Right lung (tissue), 5 donors: Measurements from ENCODE around the gene GRK3. TPM values are rescaled to one million over a fixed set of nuclear protein-coding genes. Genes with fewer than 3 reads are reported as not detected.

Experiments
- DNase-seq, 2 donors: peaks; one replicate each; pipeline ENCODE4 v3.0.0-alpha.2; 2013
- polyA plus RNA-seq, 5 donors: library from polyadenylated mRNA; unstranded; fragments of 120-200 nt; gene quantifications; one replicate each; pipeline versions ENCODE4 v1.2.1 to v1.2.3, GENCODE V29; 2013; ENCODE audit warnings: inconsistent platforms in 1 of 5, low replicate concordance in 1 of 5; ENCODE audit not compliant: insufficient read length in 5 of 5, insufficient read depth in 1 of 5

The GRK3 gene
- polyA plus RNA-seq, 5 donors, result 14.2 to 25.3 (median 20.4) TPM

DNA sequence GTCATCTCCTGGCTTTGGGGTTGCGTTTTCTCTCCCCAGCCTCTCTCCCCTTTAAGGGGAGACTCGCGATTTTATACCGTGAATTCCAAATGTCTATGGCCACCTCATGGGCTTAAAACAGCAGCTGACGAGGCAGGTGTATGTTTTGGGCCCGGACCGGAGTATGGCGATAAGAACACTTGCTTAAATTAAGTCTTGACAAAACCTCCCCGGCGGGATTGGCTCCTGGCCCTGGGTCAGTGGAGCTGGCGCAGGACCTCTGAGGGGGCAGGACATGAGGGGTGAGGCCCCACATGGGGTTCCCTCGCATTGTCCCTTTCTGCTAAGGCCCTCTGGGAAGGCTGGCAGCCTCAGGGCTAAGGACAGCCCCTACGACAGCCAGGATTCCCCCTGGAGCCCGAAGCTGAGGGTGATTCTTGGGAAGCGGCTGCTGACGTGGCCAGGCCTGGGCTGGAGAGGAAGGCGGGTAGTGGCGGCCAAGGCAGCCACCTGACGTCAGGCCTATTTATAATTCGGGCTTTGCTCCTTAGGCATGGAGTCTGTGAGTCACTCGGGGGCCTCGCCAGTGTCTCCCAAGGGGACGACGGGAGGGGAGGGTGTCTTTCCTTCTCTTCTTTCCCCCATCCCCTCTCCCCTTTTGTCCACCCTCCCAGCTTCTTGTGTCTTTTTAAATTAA is 190.2 kb downstream of the GRK3 start:
- no peak for DNase-seq

DNA sequence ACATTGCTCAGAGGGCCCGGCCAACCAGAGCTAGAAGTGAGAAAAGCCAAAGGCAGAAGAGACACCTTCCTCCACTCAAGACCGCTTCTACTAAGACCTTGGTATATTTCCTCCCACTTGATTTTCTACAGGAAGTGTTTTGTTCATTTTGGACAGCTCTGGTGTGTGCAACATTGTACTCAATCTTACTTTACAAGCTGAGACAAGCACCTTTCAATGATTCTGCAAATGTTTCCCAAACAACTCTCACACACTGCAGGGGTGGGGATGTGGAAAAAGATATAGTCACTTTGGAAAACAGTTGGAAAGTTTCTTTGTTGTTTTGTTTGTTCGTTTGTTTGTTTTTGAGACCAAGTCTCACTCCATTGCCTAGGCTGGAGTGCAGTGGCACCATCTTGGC is 193.2 kb downstream of the GRK3 start:
- DNase-seq, result no peak

DNA sequence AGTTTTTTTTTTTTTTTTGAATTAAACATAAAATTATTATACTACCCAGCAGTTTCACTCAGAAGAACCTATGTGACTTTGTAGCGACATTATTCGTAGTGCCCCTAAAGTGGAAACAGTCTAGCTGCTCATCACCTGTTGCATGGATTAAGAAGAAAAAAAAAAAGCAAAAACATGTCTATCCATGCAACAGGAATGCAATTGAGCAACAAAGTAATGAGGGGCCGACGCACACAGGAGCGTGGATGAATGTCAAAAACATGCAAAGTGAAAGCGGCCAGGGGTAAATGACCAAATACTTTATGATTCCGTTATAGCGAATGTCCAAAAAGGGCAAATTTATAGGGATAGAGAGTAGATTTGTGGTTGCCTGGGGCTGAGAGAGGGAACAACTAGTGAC is 193.8 kb downstream of the GRK3 start:
- DNase-seq, result no peak

DNA sequence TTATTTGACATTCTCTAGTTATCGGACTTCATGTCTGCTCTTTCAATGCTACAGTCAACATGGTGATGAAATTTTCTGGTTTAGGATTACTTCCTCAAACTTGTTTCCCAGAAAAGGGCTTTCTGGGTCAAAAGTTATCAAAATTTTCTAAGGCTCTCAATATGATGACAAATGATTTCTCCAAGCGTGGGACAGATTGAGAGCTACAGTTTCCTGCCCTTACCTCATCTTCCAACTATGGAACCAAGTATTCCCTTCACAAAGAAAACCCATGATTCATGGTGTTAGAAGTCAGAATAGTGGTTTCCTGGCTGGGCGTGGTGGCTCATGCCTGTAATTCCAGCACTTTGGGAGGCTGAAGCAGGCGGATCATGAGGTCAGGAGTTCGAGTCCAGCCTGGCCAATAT is 195.4 kb downstream of the GRK3 start:
- peak in 1 of 2 donors; percentile 15 for DNase-seq

DNA sequence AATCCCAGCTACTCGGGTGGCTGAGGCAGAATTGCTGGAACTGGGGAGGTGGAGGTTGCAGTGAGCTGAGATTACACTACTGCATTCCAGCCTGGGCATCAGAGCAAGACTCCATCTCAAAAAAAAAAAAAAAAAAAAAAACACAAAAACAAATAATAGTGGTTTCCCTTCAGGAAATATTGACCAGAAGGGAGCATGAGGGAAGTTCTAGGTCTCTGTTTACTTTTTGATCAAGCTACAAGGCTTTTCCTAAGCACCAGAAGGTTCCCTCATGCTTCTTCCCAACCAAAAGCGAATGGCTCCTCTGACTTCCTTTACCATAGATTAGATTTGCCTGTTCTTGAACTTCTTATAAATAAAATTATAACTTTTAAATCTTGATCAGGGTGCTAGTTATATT is 195.8 kb downstream of the GRK3 start:
- DNase-seq, result no peak

DNA sequence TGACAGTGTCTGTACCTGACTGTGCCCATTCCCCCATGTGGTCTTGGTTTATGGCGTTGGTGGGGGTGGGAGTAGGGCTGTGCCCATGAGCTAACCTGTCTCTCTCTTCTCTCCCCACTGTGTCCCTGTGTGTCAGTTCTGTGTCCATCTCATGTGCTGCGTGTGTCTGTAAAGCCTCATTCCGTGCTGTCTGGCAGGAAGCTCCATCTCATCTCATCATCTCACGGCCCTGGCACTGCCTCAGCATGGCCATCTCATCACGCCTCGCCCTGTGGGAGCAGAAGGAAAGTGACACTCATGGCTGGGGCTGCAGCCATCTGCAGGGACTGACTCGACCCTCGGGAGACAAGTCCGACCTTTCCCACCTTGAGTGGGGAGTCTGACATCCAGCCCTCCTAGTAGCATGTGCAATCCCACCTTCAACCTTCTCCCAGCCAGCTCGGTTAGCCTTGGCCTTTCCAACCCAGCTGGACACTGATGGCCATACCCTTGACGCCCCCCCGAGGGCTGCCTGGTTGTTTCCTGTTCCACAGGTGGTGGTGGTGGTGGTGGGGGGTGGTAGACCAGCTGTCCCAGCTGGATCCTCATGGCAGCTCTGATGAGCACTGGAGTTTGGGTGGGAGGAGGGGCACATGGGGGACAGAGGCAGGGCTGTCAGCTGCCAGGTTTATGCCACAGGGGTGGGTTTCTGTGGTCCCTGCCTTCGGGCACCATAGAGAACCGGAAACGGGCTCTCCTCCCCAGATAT is 196.5 kb downstream of the GRK3 start:
- DNase-seq, result no peak

DNA sequence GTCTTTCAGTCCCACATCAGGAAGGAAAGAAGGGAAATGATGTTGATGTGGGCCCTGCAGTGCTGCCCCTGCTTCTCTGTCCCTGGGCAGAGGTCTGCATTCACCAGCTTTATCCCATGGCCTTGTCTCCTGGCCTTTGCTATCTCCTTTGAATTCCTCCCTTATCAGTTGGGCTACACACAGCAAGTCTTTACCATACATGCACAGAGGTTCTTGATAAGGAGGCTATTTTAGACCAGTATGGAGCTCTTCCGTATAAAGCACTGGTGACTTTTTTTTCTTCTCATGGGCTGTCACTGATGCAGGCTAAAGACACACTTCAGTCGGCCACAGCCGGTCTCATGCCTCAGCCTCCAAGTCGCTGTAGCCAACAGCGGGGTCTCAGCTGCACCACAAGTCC is 197.7 kb downstream of the GRK3 start:
- no peak for DNase-seq

DNA sequence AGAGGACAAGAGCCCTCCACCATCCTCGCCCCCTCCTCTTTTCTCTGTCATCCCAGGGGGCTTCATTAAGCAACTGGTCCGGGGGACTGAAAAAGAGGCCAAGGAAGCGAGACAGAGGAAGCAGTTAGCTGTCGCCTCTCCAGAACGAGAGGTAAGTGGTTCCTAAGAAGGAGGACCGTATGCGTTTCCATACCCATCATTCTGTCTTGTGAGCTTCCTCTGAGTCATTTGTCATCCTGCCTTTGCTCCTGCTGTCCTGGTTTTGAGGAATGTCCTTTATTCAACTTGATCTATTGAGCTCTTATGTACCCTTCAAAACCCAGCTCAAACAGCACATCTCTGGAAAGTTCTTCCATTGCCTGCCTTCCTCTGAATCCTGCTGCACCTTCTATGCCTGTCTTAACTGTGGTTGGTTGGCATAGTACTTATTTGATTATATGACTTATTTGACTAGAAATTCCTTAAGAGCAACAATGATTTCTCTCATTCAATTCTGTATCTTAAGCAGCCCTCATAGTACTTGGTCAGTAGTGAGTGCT is 198.8 kb downstream of the GRK3 start:
- no peak for DNase-seq

DNA sequence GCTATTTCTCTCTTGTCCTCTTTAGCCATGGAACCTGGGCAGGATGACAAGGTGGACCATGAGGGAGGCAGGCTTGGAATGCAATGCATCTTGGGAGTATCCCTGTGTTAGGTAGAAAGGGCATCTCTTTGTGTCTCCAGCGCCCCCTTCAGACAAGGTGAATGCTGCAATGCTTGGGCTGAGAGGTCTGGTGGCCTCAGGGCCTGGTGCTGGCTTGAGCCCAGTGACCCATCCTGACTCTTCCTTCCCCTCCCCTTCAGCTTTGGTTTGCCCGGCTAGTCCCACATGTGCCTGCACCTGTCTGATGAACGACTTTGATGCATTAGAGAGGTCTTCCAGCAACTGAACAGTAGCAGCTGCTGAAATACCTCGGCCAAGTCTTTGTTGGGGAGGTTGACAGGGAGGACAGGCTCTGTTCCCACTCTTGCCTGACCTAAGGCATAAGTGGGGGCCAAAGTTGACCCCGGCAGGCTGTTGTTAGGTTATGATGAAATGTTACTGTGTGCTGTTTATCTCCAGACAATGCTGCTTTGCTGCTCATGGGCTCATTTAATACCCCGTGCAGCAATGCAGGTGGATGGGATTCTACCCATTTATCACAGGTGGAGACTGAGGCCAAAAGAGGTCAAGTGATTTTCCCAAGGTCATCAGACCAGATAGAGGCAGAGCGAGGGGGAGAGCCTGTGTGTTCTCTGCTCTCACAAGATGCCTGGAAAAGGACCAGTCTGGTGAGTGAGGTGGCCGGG is 200.0 kb downstream of the GRK3 start:
- no peak for DNase-seq

DNA sequence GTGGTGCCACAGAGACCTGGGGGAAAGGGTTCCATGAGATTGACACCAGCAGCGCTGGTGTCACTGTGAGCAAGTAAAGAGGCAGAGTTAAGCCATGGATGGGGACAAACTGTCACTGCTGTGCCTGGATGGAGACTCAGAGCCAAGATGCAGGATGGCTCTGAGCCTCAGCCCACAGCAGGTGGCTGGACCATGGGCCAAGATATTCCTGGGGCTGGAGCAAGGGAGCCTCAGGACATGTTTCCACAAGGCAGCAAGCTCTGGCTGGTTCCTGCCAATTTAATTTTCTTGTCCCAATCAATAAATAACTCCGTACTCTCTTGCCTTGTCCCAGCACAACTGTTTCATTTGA is 200.5 kb downstream of the GRK3 start:
- DNase-seq, result no peak

DNA sequence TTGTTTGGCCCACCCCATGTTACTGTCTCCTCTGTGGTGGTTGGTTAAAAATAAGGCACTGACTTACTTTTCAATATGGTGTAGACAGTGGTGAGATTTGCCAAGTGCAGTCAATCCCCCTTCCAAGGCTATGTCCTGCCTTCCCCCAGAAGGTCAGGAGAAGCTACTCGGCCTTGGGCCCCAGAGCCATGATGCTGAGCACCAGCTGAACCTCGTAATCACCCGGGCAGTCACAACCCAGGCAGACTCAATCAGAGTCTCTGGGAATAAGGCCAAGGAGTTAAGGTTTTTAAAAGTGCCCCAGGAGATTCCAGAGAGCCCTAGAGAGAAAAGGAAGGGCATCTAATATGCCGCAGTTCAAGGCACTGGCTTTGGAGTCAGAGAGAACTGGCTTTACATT is 201.3 kb downstream of the GRK3 start:
- DNase-seq, result no peak

DNA sequence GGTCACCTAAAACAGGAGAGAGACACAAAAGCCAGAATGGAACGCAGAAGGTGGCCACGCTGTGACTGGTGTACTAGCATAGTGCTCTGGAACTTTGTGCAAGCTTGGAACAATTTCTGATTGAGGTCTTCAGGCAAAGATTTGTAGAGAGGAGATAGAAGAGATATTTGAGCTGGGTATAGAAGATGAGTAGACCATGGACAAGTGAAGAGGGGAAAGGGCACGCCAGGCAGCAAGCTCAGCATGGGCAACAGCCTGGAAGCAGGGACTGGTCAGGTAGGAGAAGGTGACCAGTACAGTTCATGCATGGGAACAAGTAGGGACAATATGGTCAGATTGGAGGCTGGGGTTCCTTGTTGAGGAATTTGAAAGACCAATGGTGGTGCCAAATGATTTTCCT is 201.9 kb downstream of the GRK3 start:
- DNase-seq, result no peak

DNA sequence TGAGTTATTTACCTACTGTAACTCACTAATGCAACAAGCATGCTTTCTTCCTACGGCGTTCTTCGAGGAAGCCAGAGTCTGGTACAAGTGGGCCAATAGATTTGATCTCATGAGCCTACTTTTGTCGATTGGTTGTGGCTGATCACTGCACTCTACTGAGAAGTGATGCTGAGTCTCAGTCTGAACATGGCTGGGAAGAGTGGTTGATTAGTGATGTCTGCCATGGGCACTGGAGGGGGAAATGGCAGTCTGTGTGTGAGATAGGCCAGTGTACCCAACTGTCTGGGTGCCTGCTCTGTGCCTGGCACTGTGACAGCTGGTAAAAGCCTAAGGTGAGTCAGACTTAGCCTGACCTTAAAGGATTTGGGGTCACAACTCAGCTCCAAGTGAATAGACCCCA is 205.9 kb downstream of the GRK3 start:
- no peak for DNase-seq

DNA sequence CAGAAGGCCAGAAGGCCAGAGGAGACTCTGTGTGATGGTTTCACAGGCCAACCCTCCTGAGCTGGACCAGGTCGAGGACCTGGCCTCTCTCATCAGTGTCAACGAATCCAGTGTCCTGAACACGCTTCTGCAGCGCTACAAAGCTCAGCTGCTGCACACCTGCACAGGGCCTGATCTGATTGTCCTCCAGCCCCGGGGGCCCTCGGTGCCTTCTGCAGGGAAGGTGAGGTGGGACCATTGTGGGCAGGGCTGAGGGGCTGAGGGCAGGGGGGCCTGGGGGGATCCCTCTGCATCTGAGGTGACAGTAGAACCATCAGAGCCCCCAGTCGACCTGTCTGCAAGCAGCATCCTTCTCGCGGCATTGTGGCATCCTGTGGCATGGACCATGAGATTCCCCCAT is 207.8 kb downstream of the GRK3 start:
- no peak for DNase-seq

DNA sequence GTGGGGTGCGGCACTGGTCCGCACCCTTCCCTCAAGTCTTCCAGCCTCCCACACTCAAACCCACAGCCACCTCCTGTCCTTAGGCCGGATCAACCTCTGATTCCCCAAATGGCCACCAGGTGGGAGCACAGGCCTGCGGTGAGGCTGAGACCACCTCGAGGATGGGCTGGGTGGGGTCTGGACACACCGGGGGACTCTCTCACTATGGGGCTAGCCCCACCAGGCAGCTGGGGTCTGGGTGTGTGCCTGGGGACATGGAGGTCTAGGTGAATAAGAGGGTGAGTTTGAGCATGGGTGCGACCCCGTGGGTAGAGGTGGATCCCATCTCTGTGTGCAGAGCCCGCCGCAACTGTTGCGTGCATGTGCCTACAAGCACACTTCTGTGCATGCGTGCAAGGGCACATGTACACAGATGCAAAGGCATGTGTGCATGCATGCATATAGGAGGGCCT is 210.1 kb downstream of the GRK3 start:
- no peak for DNase-seq

DNA sequence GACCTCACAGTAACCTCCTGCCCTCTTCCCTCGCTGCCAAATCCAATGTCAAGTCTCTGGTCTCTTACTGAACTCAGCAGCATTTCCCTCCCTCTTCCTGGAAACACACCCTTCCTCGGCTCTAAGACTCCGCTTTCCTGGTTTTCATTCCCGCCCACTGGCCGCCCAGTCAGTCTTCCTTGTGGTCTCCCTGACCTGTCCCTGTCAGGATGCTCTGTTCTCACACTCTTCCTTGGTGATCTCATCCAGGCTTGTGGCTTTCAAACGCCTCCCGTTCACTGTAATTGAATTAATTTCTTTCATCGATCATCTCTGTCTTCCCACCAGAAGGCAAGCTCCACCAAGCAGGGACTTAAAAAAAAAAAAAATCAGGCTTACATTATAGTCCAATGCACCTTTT is 211.1 kb downstream of the GRK3 start:
- no peak for DNase-seq

DNA sequence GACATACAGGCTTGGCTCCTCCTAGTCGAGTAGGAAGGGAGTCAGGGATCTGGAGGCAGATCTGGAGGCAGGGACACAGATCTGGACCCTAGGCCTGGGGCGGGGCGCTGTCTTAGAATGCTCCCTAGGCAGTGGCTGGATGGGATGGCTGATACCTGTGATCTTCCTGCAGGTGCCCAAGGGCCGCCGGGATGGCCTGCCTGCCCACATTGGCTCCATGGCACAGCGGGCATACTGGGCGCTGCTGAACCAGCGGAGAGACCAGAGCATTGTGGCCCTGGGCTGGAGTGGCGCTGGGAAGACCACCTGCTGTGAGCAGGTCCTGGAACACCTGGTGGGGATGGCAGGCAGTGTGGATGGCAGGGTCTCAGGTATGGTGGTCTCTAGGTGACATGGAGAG is 212.9 kb downstream of the GRK3 start:
- DNase-seq, result no peak

DNA sequence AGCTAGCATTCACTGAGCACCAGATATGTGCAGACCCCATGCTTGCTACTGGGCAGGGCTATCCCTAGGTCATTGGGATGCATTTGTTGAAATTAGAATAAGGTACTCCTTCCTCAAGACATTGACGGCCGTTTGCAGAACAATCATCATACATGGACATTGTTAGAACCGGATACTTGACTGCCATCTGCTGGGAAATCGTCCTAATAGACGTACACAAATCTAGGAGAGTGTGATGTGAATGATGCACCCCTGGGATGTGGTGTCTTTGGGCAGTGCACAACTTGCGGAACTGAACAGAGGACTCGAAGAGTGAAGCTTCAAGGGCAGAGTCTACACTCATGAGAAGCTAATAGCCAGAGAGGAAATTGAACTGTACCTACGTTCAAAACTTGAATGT is 213.4 kb downstream of the GRK3 start:
- peak in 1 of 2 donors; percentile 21 for DNase-seq
